CD4-positive, alpha-beta T cell treated with Interleukin-12 subunit alpha and Interleukin-12 subunit beta, for 1 hour (primary cell): ENCODE data around the gene SDK1.

Source experiments
- DNase-seq: peaks from one replicate; pipeline ENCODE4 v3.0.0-alpha.2; 2020

Gene SDK1

GRCh38 chr7:3292694-3293093, 8.4 kb upstream of the SDK1 start:
- DNase-seq: no peak

GRCh38 chr7:3294432-3295100, 6.5 kb upstream of the SDK1 start:
- DNase-seq: no peak

- DNase-seq: no peak
Observed at GRCh38 chr7:3297105-3297819, 3.8 kb upstream of the SDK1 start.

- DNase-seq: no peak
Observed at GRCh38 chr7:3300221-3300650, 816 bp upstream of the SDK1 start.

GRCh38 chr7:3301449-3301731, 338 bp downstream of the SDK1 start:
- DNase-seq: no peak

- DNase-seq: peak; percentile 5
Observed at GRCh38 chr7:3301831-3302618, 973 bp downstream of the SDK1 start.

GRCh38 chr7:3302681-3303320, 1.7 kb downstream of the SDK1 start:
- DNase-seq: no peak

GRCh38 chr7:3304131-3304530, 3.1 kb downstream of the SDK1 start:
- DNase-seq: no peak

- no peak for DNase-seq
Observed at GRCh38 chr7:3307435-3307834, 6.4 kb downstream of the SDK1 start.

- no peak for DNase-seq
Observed at GRCh38 chr7:3309140-3309539, 8.1 kb downstream of the SDK1 start.

GRCh38 chr7:3309956-3310355, 8.9 kb downstream of the SDK1 start:
- no peak for DNase-seq

- no peak for DNase-seq
Observed at GRCh38 chr7:3310884-3311283, 9.8 kb downstream of the SDK1 start.

GRCh38 chr7:3312583-3312982, 11.5 kb downstream of the SDK1 start:
- no peak for DNase-seq

GRCh38 chr7:3318874-3319273, 17.8 kb downstream of the SDK1 start:
- DNase-seq: no peak

GRCh38 chr7:3321206-3321605, 20.2 kb downstream of the SDK1 start:
- DNase-seq: no peak

GRCh38 chr7:3321745-3322144, 20.7 kb downstream of the SDK1 start:
- DNase-seq: no peak

GRCh38 chr7:3326246-3326645, 25.2 kb downstream of the SDK1 start:
- no peak for DNase-seq

- no peak for DNase-seq
Observed at GRCh38 chr7:3327099-3327498, 26.0 kb downstream of the SDK1 start.

- no peak for DNase-seq
Observed at GRCh38 chr7:3327655-3328054, 26.6 kb downstream of the SDK1 start.

GRCh38 chr7:3332308-3332707, 31.3 kb downstream of the SDK1 start:
- DNase-seq: no peak

- no peak for DNase-seq
Observed at GRCh38 chr7:3333861-3334260, 32.8 kb downstream of the SDK1 start.

- no peak for DNase-seq
Observed at GRCh38 chr7:3336042-3336665, 35.1 kb downstream of the SDK1 start.

GRCh38 chr7:3338161-3338560, 37.1 kb downstream of the SDK1 start:
- DNase-seq: no peak
